HFFc6 (cell line): ENCODE results near the gene ARID5B. TPM values are rescaled to one million over a fixed set of nuclear protein-coding genes. Genes with fewer than 3 reads are reported as not detected.

ENCODE experiments used
- DNase-seq: peaks from one replicate; pipeline ENCODE4 v3.0.0-alpha.2; 2018
- H3K27ac Mint-ChIP-seq: 2 replicates; pipeline ENCODE4 v1.8.0; 2020; ENCODE audit warnings: mild to moderate bottlenecking, mixed read lengths
- H3K27me3 Mint-ChIP-seq: 2 replicates; pipeline ENCODE4 v1.8.0; 2021; ENCODE audit warnings: mild to moderate bottlenecking, moderate library complexity, mixed read lengths; ENCODE audit not compliant: insufficient read depth
- H3K36me3 Mint-ChIP-seq: 2 replicates; pipeline ENCODE4 v1.8.0; 2021; ENCODE audit warnings: low read depth, mixed read lengths
- H3K4me1 Mint-ChIP-seq: 2 replicates; pipeline ENCODE4 v1.8.0; 2020; ENCODE audit warnings: low read depth, mixed read lengths
- H3K4me3 Mint-ChIP-seq: 2 replicates; pipeline ENCODE4 v1.8.0; 2020; ENCODE audit warnings: mild to moderate bottlenecking, moderate library complexity, mixed read lengths
- H3K9me3 Mint-ChIP-seq: 2 replicates; pipeline ENCODE4 v1.8.0; 2020; ENCODE audit warnings: mild to moderate bottlenecking, mixed read lengths
- CTCF ChIP-seq: fragments of 200-600 bp; sonication (generic); IDR thresholded peaks from 2 replicates; pipeline ENCODE4 v1.5.0; 2021; ENCODE audit warnings: antibody characterized with exemption, mild to moderate bottlenecking
- total RNA-seq, 6 experiments: library from RNA; stranded (reverse); fragmentation: NEBNext Ultra II Directional; extraction: Animal tissue kit (Norgen Biotek cat#: 25700); gene quantifications; 2 replicates in 1 of 6; 3 replicates in 5 of 6; pipeline ENCODE4 v1.2.3, GENCODE V29; 2021

ARID5B gene
- total RNA-seq, 6 experiments from 2014 or later: 102 to 142 (median 131) TPM

- Mint-ChIP-seq H3K9me3 (no peaks in the 10 kb centered on the region), H3K27me3 (no peaks in the 10 kb centered on the region; the same call in 1 of the 2 replicates), H3K36me3 (peaks cover 45% of the 10 kb centered on the region), H3K4me3 (no peak overlapping the region), H3K4me1 (peaks cover 24% of the 10 kb centered on the region), H3K27ac (no peak overlapping the region)
- no peak for TF ChIP-seq CTCF
- DNase-seq: no peak
Observed at GRCh38 chr10:61953183-61953582, 51.7 kb downstream of the ARID5B start.

GRCh38 chr10:61957806-61958205, 56.3 kb downstream of the ARID5B start:
- H3K36me3 Mint-ChIP-seq: peaks cover 53% of the 10 kb centered on the region
- H3K27me3 Mint-ChIP-seq: no peaks in the 10 kb centered on the region; the same call in 1 of the 2 replicates
- no peak for DNase-seq
- H3K4me1 Mint-ChIP-seq: peaks cover 48% of the 10 kb centered on the region
- no peak for TF ChIP-seq CTCF
- no peaks in the 10 kb centered on the region for H3K9me3 Mint-ChIP-seq
- no peak overlapping the region for H3K27ac Mint-ChIP-seq
- H3K4me3 Mint-ChIP-seq: no peak overlapping the region

- Mint-ChIP-seq H3K4me1 (peaks cover 48% of the 10 kb centered on the region), H3K27ac (no peak overlapping the region), H3K4me3 (no peak overlapping the region), H3K9me3 (no peaks in the 10 kb centered on the region), H3K36me3 (peaks cover 51% of the 10 kb centered on the region), H3K27me3 (no peaks in the 10 kb centered on the region; the same call in 1 of the 2 replicates)
- TF ChIP-seq CTCF: no peak
- no peak for DNase-seq
Observed at GRCh38 chr10:61958311-61958710, 56.8 kb downstream of the ARID5B start.

- Mint-ChIP-seq H3K4me3 (no peak overlapping the region), H3K36me3 (peaks cover 47% of the 10 kb centered on the region), H3K4me1 (peaks cover 49% of the 10 kb centered on the region), H3K27me3 (no peaks in the 10 kb centered on the region; the same call in 1 of the 2 replicates), H3K9me3 (no peaks in the 10 kb centered on the region), H3K27ac (no peak overlapping the region)
- TF ChIP-seq CTCF: no peak
- no peak for DNase-seq
Observed at GRCh38 chr10:61958805-61959204, 57.3 kb downstream of the ARID5B start.

- peak overlapping the region; percentile 31; the same call in 1 of the 2 replicates for H3K27ac Mint-ChIP-seq
- no peak for DNase-seq
- H3K36me3 Mint-ChIP-seq: peaks cover 42% of the 10 kb centered on the region
- H3K4me1 Mint-ChIP-seq: peaks cover 59% of the 10 kb centered on the region
- no peaks in the 10 kb centered on the region; the same call in 1 of the 2 replicates for H3K27me3 Mint-ChIP-seq
- no peaks in the 10 kb centered on the region for H3K9me3 Mint-ChIP-seq
- no peak overlapping the region for H3K4me3 Mint-ChIP-seq
- TF ChIP-seq CTCF: no peak
Observed at GRCh38 chr10:61959814-61960213, 58.3 kb downstream of the ARID5B start.
